SH-SY5Y (cell line): ENCODE measurements around the gene EXOC6B.

Experiments
- GATA2 ChIP-seq: IDR thresholded peaks from 2 replicates; pipeline ENCODE4 v1.6.1; 2011; ENCODE audit warnings: mild to moderate bottlenecking, low read depth, low read length
- GATA3 ChIP-seq: IDR thresholded peaks from 2 replicates; pipeline ENCODE4 v1.6.1; 2011; ENCODE audit warnings: low read depth, mild to moderate bottlenecking, low read length, moderate library complexity

DNA sequence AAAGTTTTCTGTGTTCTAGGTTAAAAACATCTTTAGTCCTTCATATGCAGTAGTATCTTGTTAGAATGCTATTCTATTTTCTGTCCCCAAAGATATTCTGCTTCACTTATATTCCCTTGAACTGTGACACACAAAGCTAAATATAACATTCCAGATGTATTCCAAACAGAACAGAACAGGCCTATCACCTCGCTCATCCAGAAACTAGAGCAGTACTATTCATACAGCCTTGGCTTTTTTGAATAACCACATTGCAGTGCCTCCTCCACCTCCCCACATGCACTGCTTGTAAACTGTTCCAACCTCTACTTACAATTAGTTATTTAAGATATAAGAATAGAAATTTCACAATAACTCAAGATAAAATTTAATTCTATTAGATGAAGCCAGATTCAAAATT lies 196.8 kb downstream of the EXOC6B start:
- no peak for TF ChIP-seq GATA3
- TF ChIP-seq GATA2 = no peak
